Measurements from ENCODE around the gene SREBF2.

DNA sequence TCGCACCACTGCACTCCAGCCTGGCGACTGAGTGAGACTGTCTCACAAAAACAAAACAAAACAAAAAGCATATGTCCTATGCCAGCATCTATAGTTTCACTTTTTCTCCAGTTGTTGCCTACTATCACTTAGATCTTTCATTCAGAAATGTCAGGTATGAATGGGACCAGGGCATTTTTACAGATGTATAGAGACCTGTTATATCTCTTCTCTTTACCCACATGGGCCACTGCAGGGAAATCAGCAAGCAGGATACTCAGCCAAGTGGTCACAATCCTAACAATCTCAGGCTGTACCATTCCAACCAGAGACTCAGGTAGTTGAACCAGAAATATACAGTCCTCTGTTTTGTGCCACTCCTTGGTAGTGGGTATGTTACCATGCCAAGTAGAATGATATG lies 16.0 kb upstream of the SREBF2 start:
- TF ChIP-seq POLR2A (IDR thresholded peaks at IDR 0.05; ENCODE audit: low read depth, low read length), result no peak
- no peak for TF ChIP-seq POLR2AphosphoS5 (IDR thresholded peaks at IDR 0.05; ENCODE audit: low read depth, low read length)

Measured in GM12892 (cell line).